Hematopoietic multipotent progenitor cell treated with erythropoietin and hydrocortisone succinate and interleukin-3 and kit ligand, for 17 days (in vitro differentiated cells): ENCODE results near the gene ALS2.

ENCODE experiments used
- DNase-seq: peaks from one replicate; pipeline ENCODE4 v3.0.0-alpha.2; 2015; ENCODE audit warnings: low spot score

The ALS2 gene

DNA sequence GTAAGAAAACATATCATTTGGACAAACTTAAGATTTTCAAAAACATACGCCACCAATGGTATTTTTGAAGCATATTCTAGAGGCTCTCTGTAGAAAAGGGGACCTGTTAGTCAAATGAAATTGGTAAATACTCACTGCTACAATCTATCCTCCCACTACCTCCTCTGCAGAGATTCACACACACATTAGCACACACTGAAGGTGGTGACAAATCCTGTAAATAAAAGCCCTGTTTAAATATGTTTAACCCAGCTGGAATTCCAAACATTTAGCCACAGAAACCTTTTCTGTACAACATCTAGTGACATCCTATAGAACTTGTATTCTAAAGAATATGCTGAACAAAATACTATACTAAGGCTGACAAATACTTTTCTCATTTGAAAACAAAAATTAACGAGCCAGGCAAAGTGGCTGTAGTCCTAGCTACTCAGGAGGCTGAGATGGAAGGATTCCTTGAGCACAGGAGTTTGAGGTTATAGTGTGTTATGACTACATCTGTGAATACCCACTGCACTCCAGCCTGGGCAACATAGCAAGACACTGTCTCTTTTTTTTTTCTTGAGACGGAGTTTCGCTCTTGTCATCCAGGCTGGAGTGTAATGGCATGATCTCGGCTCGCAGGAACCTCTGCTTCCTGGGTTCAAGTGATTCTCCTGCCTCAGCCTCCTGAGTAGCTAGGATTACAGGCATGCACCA lies 25.9 kb downstream of the ALS2 start:
- no peak for DNase-seq

DNA sequence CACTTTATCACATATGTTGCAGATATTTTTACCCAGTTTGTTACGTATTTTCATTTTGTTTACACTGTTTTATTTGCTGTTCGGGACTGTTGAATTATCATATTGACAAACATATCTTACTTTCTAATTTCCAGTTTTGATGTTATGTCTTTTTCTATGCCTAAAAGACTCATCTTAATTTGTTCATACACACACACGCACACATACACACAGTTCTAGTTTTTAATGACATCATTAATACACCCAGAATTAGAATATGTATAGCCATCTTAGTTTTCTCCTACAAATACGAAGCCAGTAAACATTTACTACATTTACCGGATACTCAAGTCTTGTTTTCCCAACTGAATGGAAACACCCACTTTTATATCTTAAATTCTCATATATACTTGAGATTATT lies 29.2 kb downstream of the ALS2 start:
- DNase-seq = no peak

DNA sequence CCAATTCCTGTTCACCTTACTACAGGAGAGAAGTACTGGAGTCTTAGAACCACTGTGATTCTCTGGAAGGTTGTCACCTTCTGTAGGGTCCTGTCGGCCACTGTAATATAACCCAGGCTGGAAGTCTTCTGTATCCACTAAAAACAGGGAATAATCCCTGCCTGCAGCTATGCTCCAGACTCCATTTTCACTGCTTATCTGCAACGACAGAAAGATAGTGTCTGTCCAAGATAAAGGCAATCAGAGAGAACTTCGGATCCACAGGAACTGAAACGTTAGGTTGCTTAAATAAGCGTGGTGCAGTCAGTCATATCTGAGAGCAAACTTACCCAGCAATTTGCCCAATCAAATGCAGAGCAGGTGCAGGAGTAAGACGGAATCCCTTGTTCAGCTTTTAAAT lies 34.2 kb downstream of the ALS2 start:
- DNase-seq = no peak

DNA sequence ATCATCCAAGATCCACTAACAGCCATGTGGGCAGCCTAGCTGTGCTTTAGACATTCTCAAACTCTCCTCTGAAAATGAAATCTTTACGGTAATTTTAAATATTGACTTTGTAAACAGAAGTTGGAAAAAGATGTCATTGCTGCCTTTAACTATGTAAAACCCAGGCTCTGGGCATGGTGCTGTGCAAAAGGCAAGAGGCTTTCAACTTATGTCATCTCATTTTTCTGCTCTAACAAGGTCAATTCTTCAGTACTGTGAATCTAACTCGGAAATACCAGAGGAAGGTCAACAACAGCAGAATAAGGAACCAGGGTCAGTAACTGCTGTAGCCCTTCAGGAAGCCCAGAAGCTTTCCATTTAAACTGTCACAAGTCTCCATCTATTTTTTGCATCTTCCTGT lies 45.2 kb downstream of the ALS2 start:
- DNase-seq = no peak

DNA sequence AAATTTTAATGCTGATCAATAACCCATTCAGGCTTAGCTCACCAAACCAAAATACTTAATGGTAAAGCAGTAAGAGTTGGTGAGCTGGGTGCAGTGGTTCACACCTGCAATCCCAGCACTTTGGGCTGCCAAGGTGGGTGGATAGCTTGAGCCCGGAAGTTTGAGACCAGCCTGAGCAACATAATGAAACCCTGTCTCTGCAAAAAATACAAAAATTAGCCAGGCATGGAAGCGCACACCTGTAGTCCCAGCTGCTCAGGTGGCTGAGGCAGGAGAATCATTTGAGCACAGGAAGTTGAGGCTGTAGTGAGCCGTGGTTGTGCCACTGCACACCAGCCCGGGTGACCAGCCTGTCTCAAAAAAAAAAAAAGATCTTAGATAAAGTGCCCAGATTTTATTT lies 46.6 kb downstream of the ALS2 start:
- no peak for DNase-seq

DNA sequence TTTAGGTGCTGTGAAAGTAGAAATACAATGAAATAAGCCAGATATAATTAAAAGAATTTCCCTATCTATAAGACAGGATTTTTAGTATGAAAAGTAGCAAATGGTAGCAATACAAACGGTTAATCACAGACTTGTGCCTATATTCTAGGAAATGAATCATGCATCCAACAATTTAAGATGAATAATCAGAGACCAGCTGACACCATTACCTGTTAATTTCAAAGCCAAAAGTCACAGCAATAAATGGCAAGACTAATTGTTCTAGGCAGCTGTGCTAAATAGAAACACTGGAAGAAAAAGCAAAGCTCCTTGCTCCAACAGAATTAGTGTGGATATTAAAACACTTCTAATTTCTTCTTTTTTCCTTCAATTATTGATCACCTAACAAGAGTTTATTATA lies 47.2 kb downstream of the ALS2 start:
- DNase-seq = no peak

DNA sequence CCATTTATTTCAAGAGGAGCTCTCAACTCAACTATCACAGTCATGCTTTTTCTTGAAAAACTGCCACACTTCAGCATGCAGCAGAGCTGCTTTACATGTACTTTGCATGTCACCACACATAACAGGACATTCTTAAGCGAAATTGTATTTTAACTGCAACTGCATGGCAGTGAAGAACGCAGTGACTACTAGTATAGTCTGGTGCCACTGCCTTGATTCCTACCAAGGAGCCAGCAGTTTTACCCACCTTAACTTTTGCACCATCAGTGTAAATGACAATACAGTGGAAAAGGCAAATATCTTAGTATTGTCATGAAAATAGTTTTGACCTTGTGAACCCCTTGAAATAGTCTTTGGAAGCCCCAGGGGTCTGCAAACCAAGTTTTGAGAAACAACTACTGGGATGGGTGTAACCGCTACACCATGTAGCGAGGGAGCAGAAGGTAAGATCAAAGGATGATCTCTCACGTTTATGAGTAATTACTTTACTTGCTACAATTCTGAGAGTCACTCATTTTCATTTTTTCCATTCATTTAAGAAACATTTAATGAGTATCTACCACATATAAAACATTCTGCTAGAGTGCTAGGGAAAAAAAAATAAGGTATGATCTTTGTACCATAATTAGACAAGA lies 50.0 kb downstream of the ALS2 start:
- no peak for DNase-seq

DNA sequence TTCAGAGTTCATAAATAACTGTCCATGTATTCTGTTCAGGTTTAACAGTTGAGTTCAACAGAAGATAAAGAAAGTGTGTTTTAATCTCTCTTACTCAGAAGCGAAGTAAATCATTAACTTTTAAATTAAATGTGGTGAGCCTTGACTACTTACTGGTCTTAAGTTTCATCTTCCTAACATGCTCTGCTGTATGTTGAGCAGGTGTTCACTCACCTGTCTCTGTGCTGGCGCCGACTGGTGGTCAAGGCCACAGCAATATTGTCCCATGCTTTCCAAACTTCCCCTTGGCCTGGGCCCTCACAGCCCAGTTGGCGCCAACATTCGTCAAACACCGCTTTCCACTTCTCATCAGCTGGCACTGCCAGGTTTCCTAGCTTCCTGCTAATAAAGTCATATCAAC lies 65.3 kb downstream of the ALS2 start:
- DNase-seq = no peak

DNA sequence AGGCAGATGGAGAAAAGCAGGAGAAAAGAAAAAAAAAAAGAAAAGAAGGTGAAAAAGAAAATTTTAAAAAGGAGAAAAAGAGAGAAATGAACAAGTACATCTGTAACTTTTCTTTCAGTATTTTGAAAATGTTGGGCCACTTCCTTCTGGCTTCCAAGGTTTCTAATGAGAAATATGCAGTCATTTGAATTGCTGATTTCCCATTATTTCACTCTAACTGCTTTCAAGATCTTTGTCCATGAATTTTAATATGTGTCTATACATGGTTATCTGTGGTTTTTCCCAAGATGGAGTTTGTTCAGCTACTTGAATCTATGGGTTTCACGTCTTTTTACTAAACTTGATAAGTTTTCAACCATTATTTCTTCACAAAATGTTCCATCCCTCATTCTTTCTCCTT lies 68.0 kb downstream of the ALS2 start:
- DNase-seq = no peak

DNA sequence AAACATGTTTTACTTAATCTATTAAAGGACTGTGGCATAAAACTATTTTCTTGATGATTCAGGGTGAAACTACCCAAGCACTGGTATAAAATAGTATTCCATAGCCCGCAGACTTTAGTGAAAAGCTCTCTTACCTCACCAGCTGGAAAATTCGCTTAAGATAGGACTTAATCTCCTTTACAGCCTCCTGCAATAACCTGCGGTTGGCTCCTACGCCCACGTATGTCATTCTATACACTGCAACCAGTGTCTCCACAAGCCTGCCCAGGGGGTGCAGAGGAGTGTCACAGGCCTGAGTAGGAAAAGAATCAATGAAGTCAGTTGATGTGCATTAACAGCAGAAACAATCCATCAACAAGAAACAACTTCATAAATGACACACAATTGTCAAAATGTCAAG lies 71.0 kb downstream of the ALS2 start:
- DNase-seq = no peak

DNA sequence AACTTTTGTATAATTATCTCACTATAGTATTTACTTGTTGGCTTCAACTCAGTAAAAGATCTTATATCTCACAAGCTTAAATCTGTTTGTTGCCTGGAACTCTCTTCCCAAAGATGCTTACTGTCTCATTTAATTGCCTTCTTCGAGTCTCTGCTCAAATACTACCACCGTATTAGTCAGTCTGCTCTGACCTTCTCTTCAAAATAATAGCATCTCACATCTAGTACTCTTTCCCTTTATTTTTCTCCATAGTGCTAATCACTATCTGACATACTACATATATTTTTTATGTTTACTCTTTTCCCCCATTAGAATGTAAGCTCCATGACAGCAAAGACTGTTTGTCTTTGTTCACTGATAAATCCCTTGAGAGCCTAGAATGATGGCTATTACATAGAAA lies 71.7 kb downstream of the ALS2 start:
- DNase-seq = no peak

DNA sequence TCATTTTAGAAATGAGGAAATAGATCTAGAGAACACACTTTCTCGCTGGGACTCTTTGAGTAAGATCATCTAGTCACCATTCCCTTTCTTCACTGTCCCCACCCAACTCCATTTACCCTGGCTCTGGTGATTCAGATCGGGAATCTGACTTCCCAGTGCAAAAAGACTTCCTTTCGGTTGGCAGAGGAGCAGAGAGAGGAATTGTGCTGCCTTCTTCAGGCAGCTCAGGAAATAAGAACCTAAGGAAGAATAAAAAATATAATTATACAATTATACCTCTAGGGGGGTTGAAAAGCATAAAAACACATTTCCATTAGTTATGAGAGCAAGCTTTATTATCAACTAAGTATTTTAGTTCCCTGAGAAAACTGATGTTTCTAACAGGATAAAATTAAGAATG lies 73.0 kb downstream of the ALS2 start:
- DNase-seq = no peak

DNA sequence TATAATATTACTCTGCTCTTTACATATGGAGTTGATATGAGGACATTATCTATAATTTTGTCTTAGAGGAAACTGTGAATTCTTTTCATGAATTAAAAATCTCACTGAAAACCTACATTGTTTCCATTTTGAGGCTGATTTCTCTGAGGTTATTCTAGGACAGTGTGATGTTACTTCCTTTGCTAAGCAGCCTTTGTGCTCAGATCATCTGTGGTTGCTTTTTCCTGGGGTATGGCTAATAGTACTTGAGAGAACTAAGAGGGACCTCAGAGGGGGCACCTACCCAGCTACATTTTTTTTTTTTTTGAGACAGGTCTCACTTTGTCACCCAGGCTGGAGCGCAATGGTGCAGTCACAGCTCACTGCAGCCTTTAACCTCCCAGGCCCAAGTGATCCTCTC lies 73.6 kb downstream of the ALS2 start:
- no peak for DNase-seq

DNA sequence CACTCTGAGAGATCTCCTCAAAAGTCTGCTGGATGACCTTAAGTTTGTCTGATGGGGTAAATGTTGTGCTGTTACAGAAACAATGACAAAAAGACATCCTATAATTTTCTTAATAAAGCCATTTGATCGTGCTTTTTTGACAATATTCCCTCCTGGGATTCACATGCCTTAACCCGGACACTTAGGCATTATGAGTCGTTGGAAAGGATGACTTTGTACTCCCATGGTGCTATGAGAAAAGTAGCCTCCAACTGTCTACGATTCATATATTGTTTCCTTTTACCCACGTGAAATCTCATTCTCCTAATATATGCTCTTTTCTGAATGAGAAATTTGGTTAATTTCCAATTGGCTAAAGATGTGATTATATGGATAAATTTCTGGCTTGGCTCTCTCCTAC lies 76.2 kb downstream of the ALS2 start:
- DNase-seq = no peak

DNA sequence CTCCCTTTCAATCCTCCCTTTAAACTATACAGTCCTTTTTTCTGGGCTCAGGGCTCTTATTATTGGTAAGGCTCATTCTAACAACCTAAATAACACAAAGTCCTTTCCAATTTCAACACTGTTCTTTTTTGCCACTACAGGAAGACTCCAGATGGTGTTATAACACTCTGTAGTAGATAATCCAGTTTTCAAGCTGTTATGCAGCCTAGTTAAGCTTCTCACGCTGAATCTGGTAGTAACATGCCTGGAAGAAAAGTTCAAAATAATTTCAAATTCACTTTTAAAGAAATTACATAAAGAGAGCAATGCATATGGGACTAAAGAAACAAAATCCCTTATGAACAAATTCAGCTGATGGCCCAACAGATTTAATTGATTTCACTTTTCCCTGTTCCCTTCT lies 79.1 kb downstream of the ALS2 start:
- DNase-seq = no peak

DNA sequence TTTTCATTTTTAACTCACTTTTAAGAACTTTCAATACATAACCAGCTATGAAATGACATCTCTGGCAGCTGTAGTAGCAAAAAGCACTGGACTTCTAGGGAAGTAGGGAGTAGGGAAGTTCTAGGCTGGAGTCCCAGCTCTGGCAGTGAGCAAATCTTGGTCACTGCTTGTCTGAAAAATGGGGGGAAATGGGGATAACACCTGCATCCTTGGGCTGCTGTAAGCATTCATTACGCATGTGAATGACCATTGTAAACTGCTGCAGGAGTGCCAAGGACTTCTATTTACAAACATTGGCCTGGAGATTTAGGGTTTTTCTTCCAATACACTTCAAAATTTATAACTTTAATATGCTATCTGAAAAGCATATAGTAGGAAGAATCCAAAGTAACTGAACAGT lies 81.3 kb downstream of the ALS2 start:
- no peak for DNase-seq

DNA sequence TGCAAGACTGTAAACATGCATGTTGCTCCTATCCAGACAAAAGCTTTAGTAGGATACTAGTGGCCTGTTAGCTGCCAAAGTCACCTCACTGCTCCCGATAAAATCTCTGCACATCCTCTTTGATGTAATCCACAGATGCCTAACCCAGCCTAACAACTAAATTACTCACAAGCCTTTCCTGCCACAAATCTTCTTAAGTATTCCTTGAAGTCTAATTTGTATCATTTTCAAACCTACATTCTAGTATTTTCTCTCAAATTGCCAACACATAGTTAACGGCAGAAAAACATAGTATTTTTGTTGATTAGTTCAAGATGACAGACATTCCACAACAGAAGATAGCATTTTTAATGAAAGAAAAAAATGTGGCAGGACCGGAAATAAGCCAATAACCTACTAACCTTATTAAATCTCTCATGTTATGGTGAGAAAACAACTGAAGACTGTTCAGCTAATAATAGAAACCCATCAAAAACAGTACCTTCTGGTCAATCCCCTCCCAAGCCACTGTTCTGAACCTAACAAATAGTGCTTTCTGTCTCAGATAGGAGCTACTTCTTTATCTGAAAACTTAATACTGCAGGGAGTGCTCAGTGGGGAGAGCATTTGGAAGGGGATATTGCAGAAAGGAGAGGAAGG lies 82.0 kb downstream of the ALS2 start, which contains the start of gene MPP4:
TSS of gene MPP4 (minus strand) at position 57 of the 639 bp plus-strand sequence. CDS start 4,690 bp downstream, outside the sequence.
- no peak for DNase-seq

DNA sequence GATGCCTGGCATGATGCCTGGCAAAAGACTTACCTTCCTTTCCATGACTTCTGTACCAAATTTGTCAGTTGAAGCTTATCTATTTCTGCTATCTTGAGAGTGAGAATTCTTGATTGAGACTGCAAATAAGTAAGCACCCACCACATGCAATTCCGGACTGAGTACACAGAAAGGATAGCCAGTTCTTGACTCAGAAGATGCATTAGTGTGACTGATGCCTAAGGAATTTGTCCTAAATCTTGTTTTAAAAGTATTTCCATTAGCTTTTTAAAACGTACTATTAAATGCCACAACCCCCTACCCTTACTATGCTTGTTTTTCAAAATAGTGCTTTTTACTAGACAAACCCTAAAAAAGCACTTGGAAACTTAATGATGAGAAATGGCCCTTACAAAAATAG lies 82.8 kb downstream of the ALS2 start:
- no peak for DNase-seq

DNA sequence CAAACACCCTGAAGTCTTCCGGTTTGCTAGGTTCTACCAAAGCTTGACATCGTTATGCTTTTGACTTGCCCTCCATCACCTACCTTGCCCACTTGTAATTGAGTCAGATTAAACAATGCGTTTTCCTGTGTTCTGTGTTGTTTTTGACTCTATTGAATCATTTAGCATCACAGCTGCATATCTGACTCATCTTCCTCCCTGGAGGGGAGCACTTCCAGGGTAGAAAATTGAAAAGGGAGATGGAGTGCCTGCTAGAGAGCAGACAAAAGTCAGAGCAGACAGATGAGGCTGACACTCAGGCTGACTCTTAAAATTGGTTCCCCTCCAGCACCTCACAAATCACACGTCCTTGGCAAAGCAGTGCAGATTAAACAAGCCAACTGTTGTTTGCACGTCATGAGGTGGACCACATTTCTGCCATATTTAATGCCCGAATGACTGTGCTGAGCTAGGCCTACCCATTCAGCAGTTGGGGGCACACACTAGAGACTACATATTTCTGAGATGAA lies 84.5 kb downstream of the ALS2 start:
- DNase-seq = no peak

DNA sequence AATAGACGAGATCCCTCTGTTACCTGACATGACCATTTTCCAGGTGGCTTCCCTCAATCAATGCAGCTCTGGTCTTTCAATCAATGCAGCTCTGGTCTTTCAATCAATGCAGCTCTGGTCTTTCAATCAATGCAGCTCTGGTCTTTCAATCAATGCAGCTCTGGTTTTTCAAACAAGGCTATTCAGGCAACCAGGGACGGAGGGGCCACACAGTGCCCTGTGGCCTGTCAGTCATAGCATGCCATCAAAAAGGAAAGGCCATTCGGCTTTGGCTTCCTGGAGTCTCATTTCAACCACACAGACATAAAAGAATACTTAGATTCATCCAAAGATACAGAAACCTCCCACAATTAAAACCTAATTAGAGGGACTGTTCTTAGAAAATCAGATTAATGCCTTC lies 95.6 kb downstream of the ALS2 start:
- no peak for DNase-seq

DNA sequence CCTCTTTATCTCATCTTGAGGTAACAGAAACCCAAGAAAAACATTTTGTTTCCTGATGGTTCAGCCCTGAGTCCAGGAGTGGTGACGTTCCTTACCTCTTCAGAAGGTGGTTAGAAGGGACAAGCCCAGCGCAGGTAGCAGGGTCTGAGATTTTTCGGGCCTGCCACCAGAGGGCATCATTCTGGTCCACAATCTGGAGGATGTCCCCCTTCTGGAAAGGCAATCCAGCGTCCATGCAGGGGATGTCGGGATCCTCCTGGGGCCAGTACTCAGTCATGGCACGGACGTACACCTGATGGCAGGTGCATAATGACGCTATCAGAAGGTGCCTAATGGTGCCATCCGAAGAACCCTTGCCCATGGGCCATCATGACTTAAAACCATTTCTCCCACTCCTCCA lies 100.0 kb downstream of the ALS2 start:
- DNase-seq = peak; percentile 26

DNA sequence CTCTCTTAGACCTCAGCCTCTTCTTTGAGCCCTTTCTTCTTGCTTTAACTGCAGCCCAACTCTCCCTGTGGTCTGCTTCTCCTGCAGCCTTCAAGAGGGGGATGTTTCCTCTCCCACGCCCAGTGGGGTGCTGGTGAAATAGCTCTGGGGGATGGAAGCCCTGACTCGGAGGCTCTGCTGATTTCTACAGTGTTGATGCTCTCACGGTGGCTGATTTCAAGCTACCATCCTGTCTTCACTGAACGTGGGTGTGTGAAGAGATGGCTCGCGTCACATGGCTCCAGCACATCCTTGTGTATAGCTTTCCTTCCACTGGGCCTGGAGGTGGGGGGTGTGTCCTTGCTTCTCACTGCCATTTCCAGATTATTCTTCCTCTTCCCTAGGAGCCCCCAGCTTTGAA lies 102.3 kb downstream of the ALS2 start:
- no peak for DNase-seq

DNA sequence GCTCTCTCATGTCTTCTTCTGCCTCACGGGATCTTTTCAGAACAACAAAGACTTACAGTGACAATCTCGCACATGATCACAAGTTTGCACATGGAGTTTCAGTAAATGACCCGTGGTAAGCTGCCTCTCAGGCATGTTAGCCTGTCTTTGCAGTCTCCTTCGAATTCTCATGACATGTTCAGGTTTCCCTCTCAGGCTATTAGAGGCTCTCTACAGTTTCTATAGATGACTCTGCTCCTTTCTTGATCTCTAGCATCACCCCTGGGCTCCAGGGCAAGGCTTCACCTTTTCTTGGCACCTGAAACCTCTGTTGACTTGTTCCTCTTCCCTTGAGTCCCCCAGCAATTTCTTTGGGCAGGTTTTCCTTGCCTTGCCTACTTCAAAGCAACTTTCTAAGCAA lies 105.3 kb downstream of the ALS2 start:
- DNase-seq = no peak
